NB4 (cell line): ENCODE measurements around the gene LRRC28.
A peak's percentile ranks its signal among the peaks of the same experiment; 100 is the strongest.

Experiments
- DNase-seq: peaks from one replicate; pipeline ENCODE4 v3.0.0; 2010; ENCODE audit warnings: low read depth
- H3K4me3 ChIP-seq: one replicate; pipeline ENCODE4 v1.5.1; 2011; ENCODE audit warnings: mild to moderate bottlenecking, low read depth, low read length, moderate library complexity
- CTCF ChIP-seq: IDR thresholded peaks from one replicate; pipeline ENCODE4 v1.5.1; 2012; ENCODE audit warnings: low read depth, low read length
- MAX ChIP-seq: IDR thresholded peaks from 2 replicates; pipeline ENCODE4 v1.6.1; 2011; ENCODE audit warnings: low read depth, low read length
- MYC ChIP-seq: IDR thresholded peaks from 2 replicates; pipeline ENCODE4 v1.6.1; 2011; ENCODE audit warnings: low read depth, low read length
- POLR2A ChIP-seq: IDR thresholded peaks from 2 replicates; pipeline ENCODE4 v1.6.1; 2011; ENCODE audit warnings: mild to moderate bottlenecking; ENCODE audit not compliant: insufficient read length; ENCODE audit errors: extremely low read depth

Gene LRRC28

GRCh38 chr15:99247062-99247461 is 4.2 kb upstream of the LRRC28 start:
- TF ChIP-seq POLR2A (no peak), MYC (no peak), CTCF (no peak), MAX (no peak)
- DNase-seq = no peak
- no peak overlapping the region for H3K4me3 ChIP-seq

- H3K4me3 ChIP-seq = peak overlapping the region; percentile 79
- TF ChIP-seq MAX (no peak), CTCF (no peak), POLR2A (no peak), MYC (no peak)
- DNase-seq = peak; percentile 52
These were observed 3.1 kb upstream of the LRRC28 start for GRCh38 chr15:99248000-99248715.

- peak; percentile 62 for DNase-seq
- TF ChIP-seq POLR2A (no peak), CTCF (no peak), MAX (no peak; the same call in 1 of the 2 replicates), MYC (no peak)
These were observed 1.9 kb upstream of the LRRC28 start, which contains the start of gene TTC23 for GRCh38 chr15:99249270-99249841. TSS of gene TTC23 (minus strand) at chr15:99249581. CDS start at chr15:99228712, 20,869 bp downstream.

GRCh38 chr15:99250001-99250400 is 1.3 kb upstream of the LRRC28 start:
- TF ChIP-seq MAX (no peak), POLR2A (no peak), MYC (no peak), CTCF (no peak)
- H3K4me3 ChIP-seq = peak overlapping the region; percentile 79
- peak; percentile 28 for DNase-seq

More at GRCh38 chr15:99249270-99249841, 1.9 kb upstream of the LRRC28 start, which contains the start of gene TTC23:
- H3K4me3 ChIP-seq = peak within 1 kb of the TSS; percentile 79

GRCh38 chr15:99250494-99250856 is 806 bp upstream of the LRRC28 start:
- TF ChIP-seq CTCF (no peak), MYC (no peak), MAX (no peak), POLR2A (no peak)
- H3K4me3 ChIP-seq = peak overlapping the region; percentile 79
- no peak for DNase-seq
